Stimulated activated CD4-positive, alpha-beta T cell treated with anti-CD3 and anti-CD28 coated beads, Interleukin-12 subunit alpha, Interleukin-12 subunit beta, amount 100 ng/mL, for 4 hours (primary cell): ENCODE data around the gene CFAP61.

Source experiments
- DNase-seq: peaks from one replicate; pipeline ENCODE4 v3.0.0-alpha.2; 2020

The CFAP61 gene

GRCh38 chr20:20034486-20034885 lies 17.8 kb upstream of the CFAP61 start:
- no peak for DNase-seq

GRCh38 chr20:20036756-20037155 lies 15.6 kb upstream of the CFAP61 start:
- no peak for DNase-seq

- no peak for DNase-seq
Measured at GRCh38 chr20:20037960-20038359, 14.4 kb upstream of the CFAP61 start.

GRCh38 chr20:20038586-20038985 lies 13.7 kb upstream of the CFAP61 start:
- DNase-seq, result no peak

- DNase-seq, result no peak
Measured at GRCh38 chr20:20039752-20040387, 12.5 kb upstream of the CFAP61 start.

- no peak for DNase-seq
Measured at GRCh38 chr20:20051767-20052073, 612 bp upstream of the CFAP61 start.

- DNase-seq, result no peak
Measured at GRCh38 chr20:20060234-20060998, 8.1 kb downstream of the CFAP61 start.

- no peak for DNase-seq
Measured at GRCh38 chr20:20063941-20064702, 11.8 kb downstream of the CFAP61 start.

GRCh38 chr20:20065361-20065760 lies 13.0 kb downstream of the CFAP61 start:
- no peak for DNase-seq

- DNase-seq, result no peak
Measured at GRCh38 chr20:20070871-20071726, 18.8 kb downstream of the CFAP61 start.

- DNase-seq, result no peak
Measured at GRCh38 chr20:20073801-20074371, 21.6 kb downstream of the CFAP61 start.

GRCh38 chr20:20075032-20075431 lies 22.7 kb downstream of the CFAP61 start:
- no peak for DNase-seq

GRCh38 chr20:20076297-20077065 lies 24.1 kb downstream of the CFAP61 start:
- no peak for DNase-seq

- DNase-seq, result no peak
Measured at GRCh38 chr20:20078041-20078440, 25.7 kb downstream of the CFAP61 start.

GRCh38 chr20:20079102-20079784 lies 26.9 kb downstream of the CFAP61 start:
- DNase-seq, result no peak

- DNase-seq, result no peak
Measured at GRCh38 chr20:20083807-20084206, 31.5 kb downstream of the CFAP61 start.

- no peak for DNase-seq
Measured at GRCh38 chr20:20084296-20084752, 32.0 kb downstream of the CFAP61 start.

GRCh38 chr20:20085071-20085470 lies 32.7 kb downstream of the CFAP61 start:
- DNase-seq, result no peak

GRCh38 chr20:20085812-20086211 lies 33.5 kb downstream of the CFAP61 start:
- DNase-seq, result no peak

- no peak for DNase-seq
Measured at GRCh38 chr20:20089018-20089417, 36.7 kb downstream of the CFAP61 start.

GRCh38 chr20:20089939-20090338 lies 37.6 kb downstream of the CFAP61 start:
- no peak for DNase-seq
